Kidney epithelial cell (primary cell): ENCODE data around the gene LRTM1. TPM values are rescaled to one million over a fixed set of nuclear protein-coding genes. Genes with fewer than 3 reads are reported as not detected.

Experiments
- DNase-seq: peaks from one replicate; pipeline ENCODE4 v3.0.0-alpha.2; 2010; ENCODE audit warnings: low read depth
- H3K27me3 ChIP-seq: 2 replicates; pipeline ENCODE4 v1.6.0; 2011; ENCODE audit warnings: low read length; ENCODE audit not compliant: control insufficient read depth, insufficient read depth
- H3K36me3 ChIP-seq: 2 replicates; pipeline ENCODE4 v1.5.1; 2011; ENCODE audit warnings: low read length; ENCODE audit not compliant: control insufficient read depth, insufficient read depth
- H3K4me3 ChIP-seq: 2 replicates; pipeline ENCODE4 v1.5.1; 2011; ENCODE audit warnings: low read depth, mild to moderate bottlenecking, control low read depth, low read length
- CTCF ChIP-seq: IDR thresholded peaks from 2 replicates; pipeline ENCODE4 v1.5.1; 2011; ENCODE audit warnings: mild to moderate bottlenecking, moderate library complexity, low read length, control low read depth, inconsistent platforms; ENCODE audit not compliant: insufficient read depth, poor library complexity, severe bottlenecking
- total RNA-seq: library from RNA; depleted of rRNA; stranded (reverse); fragments of >200 nt; gene quantifications from 2 replicates; pipeline ENCODE4 v1.2.3, GENCODE V29; 2015

The LRTM1 gene
- total RNA-seq, 1 donor from 2014 or later: not detected

- DNase-seq: no peak
- Histone ChIP-seq H3K36me3 (no peaks in the 10 kb centered on the region), H3K4me3 (no peak overlapping the region), H3K27me3 (no peaks in the 10 kb centered on the region)
- TF ChIP-seq CTCF: no peak
These were observed 50.1 kb downstream of the LRTM1 start for GRCh38 chr3:54877730-54878129.

- H3K4me3 ChIP-seq: no peak overlapping the region
- H3K27me3 ChIP-seq: no peaks in the 10 kb centered on the region
- TF ChIP-seq CTCF: no peak
- DNase-seq: no peak
- H3K36me3 ChIP-seq: no peaks in the 10 kb centered on the region
These were observed 51.2 kb downstream of the LRTM1 start for GRCh38 chr3:54876694-54877093.

GRCh38 chr3:54875596-54876268 lies 52.1 kb downstream of the LRTM1 start:
- no peaks in the 10 kb centered on the region for H3K27me3 ChIP-seq
- H3K36me3 ChIP-seq: no peaks in the 10 kb centered on the region
- DNase-seq: no peak
- H3K4me3 ChIP-seq: no peak overlapping the region
- no peak for TF ChIP-seq CTCF

GRCh38 chr3:54874816-54875556 lies 52.9 kb downstream of the LRTM1 start:
- H3K27me3 ChIP-seq: no peaks in the 10 kb centered on the region
- no peak for DNase-seq
- H3K36me3 ChIP-seq: no peaks in the 10 kb centered on the region
- no peak overlapping the region for H3K4me3 ChIP-seq
- no peak for TF ChIP-seq CTCF

GRCh38 chr3:54873059-54874010 lies 54.5 kb downstream of the LRTM1 start:
- Histone ChIP-seq H3K27me3 (no peaks in the 10 kb centered on the region), H3K36me3 (no peaks in the 10 kb centered on the region), H3K4me3 (no peak overlapping the region)
- DNase-seq: no peak
- no peak for TF ChIP-seq CTCF
